Chondrocyte (in vitro differentiated cells): ENCODE data around the gene SND1. TPM values are rescaled to one million over a fixed set of nuclear protein-coding genes. Genes with fewer than 3 reads are reported as not detected.

Experiments
- DNase-seq: peaks from one replicate; pipeline ENCODE4 v3.0.0; 2021; ENCODE audit warnings: mixed read lengths, low spot score
- H3K27ac Mint-ChIP-seq: one replicate; pipeline ENCODE4 v1.8.0; 2021; ENCODE audit warnings: mild to moderate bottlenecking, moderate library complexity, mixed read lengths; ENCODE audit not compliant: unreplicated experiment
- H3K27me3 Mint-ChIP-seq: 2 replicates; pipeline ENCODE4 v1.8.0; 2021; ENCODE audit warnings: low read depth, mixed read lengths
- H3K36me3 Mint-ChIP-seq: 2 replicates; pipeline ENCODE4 v1.8.0; 2021; ENCODE audit warnings: low read depth, mixed read lengths
- H3K4me1 Mint-ChIP-seq: 2 replicates; pipeline ENCODE4 v1.8.0; 2021; ENCODE audit warnings: low read depth, mild to moderate bottlenecking, mixed read lengths
- H3K4me3 Mint-ChIP-seq: one replicate; pipeline ENCODE4 v1.8.0; 2021; ENCODE audit warnings: mild to moderate bottlenecking, moderate library complexity, mixed read lengths; ENCODE audit not compliant: unreplicated experiment
- H3K9me3 Mint-ChIP-seq: 2 replicates; pipeline ENCODE4 v1.8.0; 2021; ENCODE audit warnings: low read depth, mixed read lengths
- total RNA-seq: library from RNA; stranded (reverse); gene quantifications from 3 replicates; pipeline ENCODE4 v1.2.1, GENCODE V29; 2021
- TF ChIP-seq, protein P1 (sequence below): fragments of 200-600 bp; sonication (generic); IDR thresholded peaks from 2 replicates; pipeline ENCODE4 v1.5.0; 2021; ENCODE audit warnings: antibody characterized with exemption, mild to moderate bottlenecking, moderate library complexity

Gene SND1
- total RNA-seq, 1 donor from 2014 or later: 229 TPM

DNA sequence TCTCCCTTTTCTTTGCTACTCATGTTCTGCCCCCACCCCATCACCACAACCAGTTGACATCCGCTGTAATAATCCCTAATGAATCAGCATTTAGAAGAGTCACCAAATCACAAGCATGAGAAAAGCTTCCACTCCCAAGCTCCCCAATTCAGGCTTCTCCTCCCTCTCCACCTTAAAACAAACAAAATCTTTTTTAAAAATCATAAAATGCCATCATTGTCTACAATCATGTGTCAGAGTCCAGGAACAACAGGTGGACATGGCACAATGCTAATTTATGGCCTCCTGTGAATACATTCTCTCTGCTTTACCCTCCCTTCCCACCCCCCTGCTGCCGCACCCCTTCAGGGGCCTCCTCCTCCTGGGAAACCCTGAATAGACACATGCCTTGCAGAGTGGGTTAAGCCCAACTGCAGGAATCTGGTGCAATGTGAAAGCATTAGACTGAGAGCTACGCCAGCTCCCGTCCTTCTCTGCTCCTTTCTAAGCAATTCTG is 375.5 kb downstream of the SND1 start:
- H3K27me3 Mint-ChIP-seq: no peaks in the 10 kb centered on the region
- TF ChIP-seq, protein P1, sequence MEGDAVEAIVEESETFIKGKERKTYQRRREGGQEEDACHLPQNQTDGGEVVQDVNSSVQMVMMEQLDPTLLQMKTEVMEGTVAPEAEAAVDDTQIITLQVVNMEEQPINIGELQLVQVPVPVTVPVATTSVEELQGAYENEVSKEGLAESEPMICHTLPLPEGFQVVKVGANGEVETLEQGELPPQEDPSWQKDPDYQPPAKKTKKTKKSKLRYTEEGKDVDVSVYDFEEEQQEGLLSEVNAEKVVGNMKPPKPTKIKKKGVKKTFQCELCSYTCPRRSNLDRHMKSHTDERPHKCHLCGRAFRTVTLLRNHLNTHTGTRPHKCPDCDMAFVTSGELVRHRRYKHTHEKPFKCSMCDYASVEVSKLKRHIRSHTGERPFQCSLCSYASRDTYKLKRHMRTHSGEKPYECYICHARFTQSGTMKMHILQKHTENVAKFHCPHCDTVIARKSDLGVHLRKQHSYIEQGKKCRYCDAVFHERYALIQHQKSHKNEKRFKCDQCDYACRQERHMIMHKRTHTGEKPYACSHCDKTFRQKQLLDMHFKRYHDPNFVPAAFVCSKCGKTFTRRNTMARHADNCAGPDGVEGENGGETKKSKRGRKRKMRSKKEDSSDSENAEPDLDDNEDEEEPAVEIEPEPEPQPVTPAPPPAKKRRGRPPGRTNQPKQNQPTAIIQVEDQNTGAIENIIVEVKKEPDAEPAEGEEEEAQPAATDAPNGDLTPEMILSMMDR: no peak
- H3K36me3 Mint-ChIP-seq: peaks cover 4% of the 10 kb centered on the region
- peaks cover 33% of the 10 kb centered on the region for H3K4me1 Mint-ChIP-seq
- DNase-seq: no peak
- no peaks in the 10 kb centered on the region for H3K9me3 Mint-ChIP-seq
- H3K27ac Mint-ChIP-seq: no peak overlapping the region
- H3K4me3 Mint-ChIP-seq: no peak overlapping the region

DNA sequence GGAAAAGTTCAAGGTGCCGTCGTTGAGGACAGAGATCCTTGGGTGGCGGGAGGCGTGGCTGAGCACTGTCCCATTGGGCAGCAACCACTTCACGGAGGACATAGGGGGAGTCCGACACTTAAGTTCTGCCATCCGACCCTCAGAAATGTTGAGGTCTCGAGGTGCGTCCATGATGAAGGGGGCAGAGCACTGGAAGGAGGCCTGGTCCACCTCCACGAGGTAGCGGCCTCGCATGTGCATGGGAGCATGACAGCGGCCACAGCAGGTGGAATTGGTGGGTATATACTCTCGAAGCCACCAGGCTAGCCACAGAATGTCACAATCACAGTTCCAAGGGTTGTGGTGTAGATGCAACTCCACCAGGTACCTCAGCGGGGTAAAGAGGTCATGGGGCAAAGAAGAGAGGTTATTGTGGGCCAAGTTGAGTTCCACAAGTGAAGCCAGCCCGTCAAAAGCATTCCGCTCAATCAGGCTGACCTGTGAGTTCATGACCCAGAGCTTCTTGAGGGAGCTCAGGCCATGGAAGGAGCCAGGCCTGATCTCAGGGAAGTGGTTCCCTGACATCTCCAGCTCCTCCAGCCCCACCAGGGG is 377.5 kb downstream of the SND1 start:
- H3K36me3 Mint-ChIP-seq: peaks cover 4% of the 10 kb centered on the region
- H3K27me3 Mint-ChIP-seq: no peaks in the 10 kb centered on the region
- H3K4me3 Mint-ChIP-seq: no peak overlapping the region
- peaks cover 24% of the 10 kb centered on the region for H3K4me1 Mint-ChIP-seq
- H3K27ac Mint-ChIP-seq: no peak overlapping the region
- H3K9me3 Mint-ChIP-seq: no peaks in the 10 kb centered on the region
- DNase-seq: no peak
- TF ChIP-seq, protein P1: no peak

DNA sequence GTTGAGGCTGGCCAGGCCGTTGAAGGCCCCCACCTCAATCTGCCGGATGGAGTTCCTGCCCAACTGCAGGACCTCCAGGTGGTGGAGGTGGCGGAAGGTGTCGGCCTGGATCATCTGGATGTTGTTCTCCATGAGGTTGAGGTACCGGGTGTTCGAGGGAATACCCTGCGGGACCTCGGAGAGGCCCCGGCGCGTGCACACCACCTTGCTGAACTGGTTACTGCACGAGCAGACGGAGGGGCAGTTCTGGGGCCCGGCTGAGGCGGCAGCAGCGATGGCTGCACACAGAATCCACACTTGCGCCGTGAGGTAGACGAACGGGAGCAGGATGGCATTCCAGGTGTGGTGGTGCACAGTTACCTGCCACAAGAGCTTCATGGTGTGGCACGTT is 378.3 kb downstream of the SND1 start:
- Mint-ChIP-seq H3K9me3 (no peaks in the 10 kb centered on the region), H3K4me1 (peaks cover 23% of the 10 kb centered on the region), H3K36me3 (peaks cover 4% of the 10 kb centered on the region), H3K27ac (no peak overlapping the region), H3K4me3 (peak overlapping the region; percentile 45), H3K27me3 (no peaks in the 10 kb centered on the region)
- TF ChIP-seq, protein P1: no peak
- DNase-seq: no peak

DNA sequence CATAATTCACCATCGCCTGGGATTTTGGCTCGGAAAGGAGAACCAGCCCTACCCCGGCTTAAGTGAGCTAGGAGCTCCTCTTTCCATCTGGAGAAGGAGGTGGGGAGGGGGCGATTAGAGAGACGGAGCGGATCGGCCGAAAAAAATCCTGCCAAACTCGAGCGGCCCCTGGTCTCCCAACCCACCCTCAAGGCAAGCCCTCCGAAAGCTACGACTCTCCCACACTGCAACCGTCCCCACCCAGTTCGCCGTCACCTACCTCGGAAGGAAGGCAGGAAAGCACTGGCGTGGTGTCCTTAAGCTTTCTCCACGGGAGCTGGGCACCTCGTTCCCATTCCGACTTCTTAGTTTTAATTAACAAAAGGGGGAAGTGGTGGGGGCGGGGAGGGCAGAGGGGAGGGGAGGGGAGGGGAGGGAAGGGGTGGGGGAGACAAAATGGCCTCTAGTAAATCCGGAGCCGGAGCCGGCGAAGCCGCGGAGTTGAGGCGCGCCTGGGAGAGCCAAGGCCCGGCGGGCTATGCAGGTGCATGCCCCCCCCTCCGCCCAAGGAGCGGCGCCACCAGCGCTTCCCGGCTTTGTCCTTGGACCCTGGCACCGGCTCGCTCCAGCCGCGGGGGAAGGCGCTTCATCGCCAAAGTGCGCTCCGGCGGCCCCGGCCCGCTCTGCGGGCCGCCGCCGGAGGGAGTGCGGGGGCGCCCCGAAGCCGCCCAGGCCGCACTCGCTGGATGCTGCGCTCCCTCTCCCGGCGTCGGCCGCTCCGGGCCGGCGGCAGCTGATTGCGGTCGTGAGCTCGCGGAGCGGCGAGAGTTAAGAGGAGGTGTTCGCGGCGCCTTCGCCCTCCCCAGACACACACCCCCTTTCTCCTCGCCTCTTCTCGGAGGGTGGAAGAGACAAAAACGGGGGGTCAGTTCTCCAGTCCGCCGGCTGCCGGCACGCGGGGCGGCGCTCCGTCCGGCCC is 378.9 kb downstream of the SND1 start, which contains the start of gene LRRC4:
Gene LRRC4, minus strand, starts transcription at position 784 of the 958 bp plus-strand sequence. CDS start 797 bp downstream, outside the sequence.
- H3K4me3 Mint-ChIP-seq: peak within 1 kb of the TSS; percentile 74
- DNase-seq: no peak
- no peaks in the 10 kb centered on the region for H3K27me3 Mint-ChIP-seq
- peaks cover 16% of the 10 kb centered on the region for H3K4me1 Mint-ChIP-seq
- H3K27ac Mint-ChIP-seq: peak within 1 kb of the TSS; percentile 63
- TF ChIP-seq, protein P1: no peak
- peaks cover 4% of the 10 kb centered on the region for H3K36me3 Mint-ChIP-seq
- H3K9me3 Mint-ChIP-seq: no peaks in the 10 kb centered on the region

DNA sequence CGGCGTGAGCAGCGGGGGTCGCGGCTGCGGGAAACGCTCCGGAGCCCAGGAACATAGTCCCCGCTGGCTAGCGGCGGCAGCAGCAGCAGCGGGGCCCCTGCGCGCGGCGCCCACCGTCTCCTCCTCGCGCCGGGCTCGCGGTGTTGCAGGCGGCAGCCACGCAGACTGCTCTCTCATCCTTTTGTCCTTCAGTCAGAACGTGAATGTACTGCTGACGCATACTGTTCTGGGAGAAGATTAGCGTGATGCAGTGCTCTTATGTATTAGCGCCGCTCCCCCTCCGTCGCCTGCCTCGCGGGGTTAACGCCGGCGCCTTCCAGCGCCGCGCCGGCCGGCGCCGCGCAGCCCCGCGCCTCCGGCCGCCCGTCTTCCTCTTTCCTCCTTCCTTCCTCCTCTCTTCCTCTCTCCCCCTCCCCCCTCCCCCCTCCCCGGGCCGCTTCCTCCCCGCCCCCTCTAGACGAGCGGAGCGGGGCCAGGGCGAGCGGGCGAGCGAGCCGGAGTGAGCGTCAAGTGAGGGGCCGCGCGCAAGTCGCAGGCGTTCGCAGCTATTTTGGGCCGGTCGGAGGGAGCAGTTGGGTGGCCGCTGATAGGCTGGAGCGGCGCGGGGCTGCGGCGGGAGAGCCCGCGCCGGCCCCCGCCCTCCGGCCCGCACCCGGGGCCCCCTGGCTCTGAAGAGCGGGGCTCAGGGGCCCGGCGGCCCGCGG is 380.1 kb downstream of the SND1 start:
- Mint-ChIP-seq H3K4me1 (peaks cover 13% of the 10 kb centered on the region), H3K27me3 (no peaks in the 10 kb centered on the region)
- TF ChIP-seq, protein P1: peak; percentile 67

More for the DNA sequence above, 380.1 kb downstream of the SND1 start:
- Mint-ChIP-seq H3K4me3 (peak overlapping the region; percentile 74), H3K36me3 (peaks cover 4% of the 10 kb centered on the region), H3K27ac (peak overlapping the region; percentile 63), H3K9me3 (no peaks in the 10 kb centered on the region)
- DNase-seq: no peak
